Measurements from ENCODE around the gene TJP2.

GRCh38 chr9:69214939-69215338 is 40.9 kb downstream of the TJP2 start:
- TF ChIP-seq CTCF (IDR thresholded peaks at IDR 0.05) (no peak), POLR2A (IDR thresholded peaks at IDR 0.05) (no peak)
